Pons (tissue), 1 donor: Measurements from ENCODE around the gene SLC35A3.

Experiments
- DNase-seq: peaks from one replicate; pipeline ENCODE4 v3.0.0-alpha.2; 2016; ENCODE audit warnings: low spot score

SLC35A3 gene

DNA sequence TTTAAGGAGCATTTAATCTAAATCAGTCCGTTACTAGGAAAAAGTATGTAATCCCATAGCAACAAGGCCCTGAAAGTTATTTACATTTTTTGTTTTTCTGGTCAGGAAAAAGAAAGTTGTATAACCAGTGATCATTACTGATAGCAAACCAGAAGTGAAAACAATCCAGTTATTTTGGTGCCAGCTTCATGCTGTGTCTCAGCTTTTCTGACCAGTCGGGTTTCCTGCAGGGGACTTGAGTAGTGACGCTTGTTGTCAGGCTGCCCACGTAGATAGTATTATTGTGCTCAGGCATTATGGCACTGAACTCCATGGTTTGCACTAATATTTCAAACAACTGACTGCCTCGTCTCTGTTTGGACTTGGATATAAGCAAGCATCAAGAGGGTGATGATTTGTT is 107.7 kb downstream of the SLC35A3 start:
- peak; percentile 50 for DNase-seq

DNA sequence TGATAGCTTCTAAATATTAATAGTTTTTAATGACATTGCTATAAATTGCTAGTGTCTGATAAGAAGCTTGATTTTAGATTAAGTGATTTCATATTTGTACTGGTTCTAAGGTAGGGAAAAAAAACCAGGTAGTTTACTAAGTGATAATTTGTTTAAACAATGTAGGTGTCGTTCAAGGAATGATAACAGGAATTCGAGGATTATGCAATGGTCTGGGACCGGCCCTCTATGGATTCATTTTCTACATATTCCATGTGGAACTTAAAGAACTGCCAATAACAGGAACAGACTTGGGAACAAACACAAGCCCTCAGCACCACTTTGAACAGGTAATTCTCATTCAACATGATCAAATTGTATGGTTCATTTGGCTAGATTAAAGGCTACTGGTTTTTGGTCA is 110.5 kb downstream of the SLC35A3 start:
- no peak for DNase-seq
